Measurements from ENCODE around the gene SPAG17. TPM values are rescaled to one million over a fixed set of nuclear protein-coding genes. Genes with fewer than 3 reads are reported as not detected.

Gene SPAG17
- total RNA-seq, 2 experiments from 2014 or later, result not detected

GRCh38 chr1:117942293-117942692, 242.7 kb downstream of the SPAG17 start:
- ChIA-PET CTCF (ENCODE audit: unreplicated experiment) (no interaction called here), POLR2A (interaction anchor here (1.0 to 1.3 kb wide), 2 partner anchors 9 to 13 kb away, joined by 4 to 10 read pairs; partner anchors contain the start of genes GDAP2 and WDR3)
- Histone ChIP-seq H3K9me2 (ENCODE audit: insufficient read depth, low read length) (no peaks in the 10 kb centered on the region), H3K4me1 (ENCODE audit: insufficient read depth, low read length, poor library complexity, severe bottlenecking) (no peaks in the 10 kb centered on the region), H3K27ac (ENCODE audit: low read depth, low read length, poor library complexity, severe bottlenecking) (no peak overlapping the region), H3K36me3 (ENCODE audit: insufficient read depth, low read length) (peaks cover 98% of the 10 kb centered on the region), H3K9me3 (ENCODE audit: low read length) (no peaks in the 10 kb centered on the region), H4K20me1 (ENCODE audit: insufficient read depth, low read length) (no peaks in the 10 kb centered on the region), H3K79me2 (ENCODE audit: insufficient read depth, low read depth, low read length) (no peaks in the 10 kb centered on the region), H3K4me2 (ENCODE audit: low read length) (no peak overlapping the region), H3K4me3 (ENCODE audit: low read depth, low read length, poor library complexity, severe bottlenecking) (no peak overlapping the region), H2AFZ (ENCODE audit: low read length) (no peak overlapping the region)
- no TSS peak for BruUV-seq (replicated peaks)
- intact Hi-C loops (cut with micrococcal nuclease; ENCODE audit: unreplicated experiment), result no loop called here
- TF ChIP-seq, protein P1, sequence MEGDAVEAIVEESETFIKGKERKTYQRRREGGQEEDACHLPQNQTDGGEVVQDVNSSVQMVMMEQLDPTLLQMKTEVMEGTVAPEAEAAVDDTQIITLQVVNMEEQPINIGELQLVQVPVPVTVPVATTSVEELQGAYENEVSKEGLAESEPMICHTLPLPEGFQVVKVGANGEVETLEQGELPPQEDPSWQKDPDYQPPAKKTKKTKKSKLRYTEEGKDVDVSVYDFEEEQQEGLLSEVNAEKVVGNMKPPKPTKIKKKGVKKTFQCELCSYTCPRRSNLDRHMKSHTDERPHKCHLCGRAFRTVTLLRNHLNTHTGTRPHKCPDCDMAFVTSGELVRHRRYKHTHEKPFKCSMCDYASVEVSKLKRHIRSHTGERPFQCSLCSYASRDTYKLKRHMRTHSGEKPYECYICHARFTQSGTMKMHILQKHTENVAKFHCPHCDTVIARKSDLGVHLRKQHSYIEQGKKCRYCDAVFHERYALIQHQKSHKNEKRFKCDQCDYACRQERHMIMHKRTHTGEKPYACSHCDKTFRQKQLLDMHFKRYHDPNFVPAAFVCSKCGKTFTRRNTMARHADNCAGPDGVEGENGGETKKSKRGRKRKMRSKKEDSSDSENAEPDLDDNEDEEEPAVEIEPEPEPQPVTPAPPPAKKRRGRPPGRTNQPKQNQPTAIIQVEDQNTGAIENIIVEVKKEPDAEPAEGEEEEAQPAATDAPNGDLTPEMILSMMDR (conservative IDR thresholded peaks at IDR 0.05; ENCODE audit: low read length), result no peak
- TF ChIP-seq EZH2phosphoT487 (IDR thresholded peaks at IDR 0.05; ENCODE audit: borderline replicate concordance, low read depth, low read length), result no peak
- no peak for DNase-seq (ENCODE audit: low spot score)

- no peak overlapping the region for H3K4me3 ChIP-seq (ENCODE audit: low read depth, low read length, poor library complexity, severe bottlenecking)
- no peak overlapping the region for H3K4me2 ChIP-seq (ENCODE audit: low read length)
- intact Hi-C loops (cut with micrococcal nuclease; ENCODE audit: unreplicated experiment), result no loop called here
- H3K27ac ChIP-seq (ENCODE audit: low read depth, low read length, poor library complexity, severe bottlenecking), result no peak overlapping the region
- no peak for TF ChIP-seq EZH2phosphoT487 (IDR thresholded peaks at IDR 0.05; ENCODE audit: borderline replicate concordance, low read depth, low read length)
- TF ChIP-seq, protein P1 (conservative IDR thresholded peaks at IDR 0.05; ENCODE audit: low read length), result no peak
- peaks cover 4% of the 10 kb centered on the region; the same call in 1 of the 2 replicates for H4K20me1 ChIP-seq (ENCODE audit: insufficient read depth, low read length)
- H3K4me1 ChIP-seq (ENCODE audit: insufficient read depth, low read length, poor library complexity, severe bottlenecking), result peaks cover 18% of the 10 kb centered on the region
- peaks cover 57% of the 10 kb centered on the region for H3K36me3 ChIP-seq (ENCODE audit: insufficient read depth, low read length)
- H3K79me2 ChIP-seq (ENCODE audit: insufficient read depth, low read depth, low read length), result peaks cover 34% of the 10 kb centered on the region
- POLR2A ChIA-PET, result interaction anchor here (1.6 kb wide), 1 partner anchor 142 kb away, joined by 3 read pairs; no protein-coding TSS in a partner anchor
- no peak for DNase-seq (ENCODE audit: low spot score)
- no peaks in the 10 kb centered on the region for H3K9me2 ChIP-seq (ENCODE audit: insufficient read depth, low read length)
- no peaks in the 10 kb centered on the region for H3K9me3 ChIP-seq (ENCODE audit: low read length)
- H2AFZ ChIP-seq (ENCODE audit: low read length), result no peak overlapping the region
- no TSS peak for BruUV-seq (replicated peaks)
- CTCF ChIA-PET (ENCODE audit: unreplicated experiment), result no interaction called here
These were observed 251.3 kb downstream of the SPAG17 start for GRCh38 chr1:117933769-117934168.

GRCh38 chr1:117932576-117932975, 252.5 kb downstream of the SPAG17 start:
- intact Hi-C loops (cut with micrococcal nuclease; ENCODE audit: unreplicated experiment), result no loop called here
- Histone ChIP-seq H3K4me2 (ENCODE audit: low read length) (no peak overlapping the region), H3K4me1 (ENCODE audit: insufficient read depth, low read length, poor library complexity, severe bottlenecking) (peaks cover 24% of the 10 kb centered on the region), H4K20me1 (ENCODE audit: insufficient read depth, low read length) (peaks cover 11% of the 10 kb centered on the region; the same call in 1 of the 2 replicates), H2AFZ (ENCODE audit: low read length) (no peak overlapping the region), H3K36me3 (ENCODE audit: insufficient read depth, low read length) (peaks cover 45% of the 10 kb centered on the region), H3K4me3 (ENCODE audit: low read depth, low read length, poor library complexity, severe bottlenecking) (no peak overlapping the region), H3K9me3 (ENCODE audit: low read length) (no peaks in the 10 kb centered on the region), H3K27ac (ENCODE audit: low read depth, low read length, poor library complexity, severe bottlenecking) (no peak overlapping the region), H3K9me2 (ENCODE audit: insufficient read depth, low read length) (no peaks in the 10 kb centered on the region), H3K79me2 (ENCODE audit: insufficient read depth, low read depth, low read length) (peaks cover 46% of the 10 kb centered on the region)
- DNase-seq (ENCODE audit: low spot score), result no peak
- no TSS peak for BruUV-seq (replicated peaks)
- POLR2A ChIA-PET, result interaction anchor here (0.6 to 1.6 kb wide), 2 partner anchors 10 to 141 kb away, joined by 3 read pairs; no protein-coding TSS in a partner anchor
- CTCF ChIA-PET (ENCODE audit: unreplicated experiment), result no interaction called here
- no peak for TF ChIP-seq EZH2phosphoT487 (IDR thresholded peaks at IDR 0.05; ENCODE audit: borderline replicate concordance, low read depth, low read length)
- TF ChIP-seq, protein P1 (conservative IDR thresholded peaks at IDR 0.05; ENCODE audit: low read length), result no peak

All from OCI-LY7 (cell line).